A673 (cell line): ENCODE results near the gene ULK4.

Experiments used
- EZH2 ChIP-seq: fragments of 200-600 bp; sonication (generic); IDR thresholded peaks from 2 replicates; pipeline ENCODE4 v1.6.1; 2017; ENCODE audit warnings: borderline replicate concordance, low read depth, mild to moderate bottlenecking, mixed read lengths, antibody characterized with exemption, low read length; ENCODE audit not compliant: poor library complexity, severe bottlenecking
- TF ChIP-seq, protein P1 (sequence below): fragments of 300-800, 200-600 bp; sonication (generic); conservative IDR thresholded peaks from 2 replicates; pipeline ENCODE4 v1.5.1; 2017; ENCODE audit warnings: low read depth, mild to moderate bottlenecking, antibody characterized with exemption, low read length, moderate library complexity, mixed read lengths

DNA sequence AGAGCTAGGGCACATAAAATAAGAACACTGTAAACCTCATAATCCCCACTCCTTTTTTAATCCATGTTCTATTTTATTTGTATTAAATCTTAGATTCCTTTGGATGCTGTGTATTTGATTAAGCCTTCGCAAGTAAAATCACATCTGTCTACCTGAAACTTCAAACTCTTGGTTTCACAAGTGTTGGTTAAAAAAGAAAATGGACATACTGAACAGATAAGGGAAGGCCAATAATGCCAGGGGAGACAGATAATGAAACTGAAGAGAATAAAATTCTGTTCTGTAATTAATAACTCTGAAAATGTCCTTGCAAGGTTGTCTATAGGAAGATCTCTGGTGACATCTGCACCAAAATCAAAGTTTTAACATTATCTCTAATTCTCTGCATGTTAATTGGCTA lies 114.2 kb downstream of the ULK4 start:
- TF ChIP-seq, protein P1, sequence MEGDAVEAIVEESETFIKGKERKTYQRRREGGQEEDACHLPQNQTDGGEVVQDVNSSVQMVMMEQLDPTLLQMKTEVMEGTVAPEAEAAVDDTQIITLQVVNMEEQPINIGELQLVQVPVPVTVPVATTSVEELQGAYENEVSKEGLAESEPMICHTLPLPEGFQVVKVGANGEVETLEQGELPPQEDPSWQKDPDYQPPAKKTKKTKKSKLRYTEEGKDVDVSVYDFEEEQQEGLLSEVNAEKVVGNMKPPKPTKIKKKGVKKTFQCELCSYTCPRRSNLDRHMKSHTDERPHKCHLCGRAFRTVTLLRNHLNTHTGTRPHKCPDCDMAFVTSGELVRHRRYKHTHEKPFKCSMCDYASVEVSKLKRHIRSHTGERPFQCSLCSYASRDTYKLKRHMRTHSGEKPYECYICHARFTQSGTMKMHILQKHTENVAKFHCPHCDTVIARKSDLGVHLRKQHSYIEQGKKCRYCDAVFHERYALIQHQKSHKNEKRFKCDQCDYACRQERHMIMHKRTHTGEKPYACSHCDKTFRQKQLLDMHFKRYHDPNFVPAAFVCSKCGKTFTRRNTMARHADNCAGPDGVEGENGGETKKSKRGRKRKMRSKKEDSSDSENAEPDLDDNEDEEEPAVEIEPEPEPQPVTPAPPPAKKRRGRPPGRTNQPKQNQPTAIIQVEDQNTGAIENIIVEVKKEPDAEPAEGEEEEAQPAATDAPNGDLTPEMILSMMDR = no peak
- no peak for TF ChIP-seq EZH2
